Measurements from ENCODE around the gene GHR. TPM values are rescaled to one million over a fixed set of nuclear protein-coding genes. Genes with fewer than 3 reads are reported as not detected.

Gene GHR
- total and polyA plus RNA-seq, 2 of the 8 experiments (the other 6 are each of a cell fraction or from before 2014, with no cell fraction given): 0.15 to 0.19 TPM

DNA sequence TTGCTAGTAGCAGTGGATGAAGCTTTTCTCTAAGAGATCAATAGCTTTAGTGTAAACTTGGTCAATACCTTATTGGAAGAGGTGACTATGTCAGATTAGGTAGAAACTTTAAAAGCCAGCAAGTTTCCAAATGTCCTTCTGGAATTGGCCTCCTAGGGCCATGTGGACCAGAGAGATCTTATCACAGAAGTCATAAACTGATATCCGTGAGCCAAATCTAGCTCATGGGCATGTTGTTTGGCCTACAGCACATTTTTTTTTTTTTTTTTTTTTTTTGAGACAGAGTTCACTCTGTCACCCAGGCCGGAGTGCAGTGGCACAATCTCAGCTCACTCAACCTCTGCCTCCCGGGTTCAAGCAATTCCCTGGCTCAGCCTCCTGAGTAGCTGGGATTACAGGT, 175.9 kb downstream of the GHR start:
- no peak overlapping the region for H2BK5ac ChIP-seq (ENCODE audit: low read depth, low read length)
- no peak overlapping the region for H3K4me3 ChIP-seq (ENCODE audit: extremely low read depth in 1 of 4, insufficient read depth in 2 of 4, low read depth in 3 of 4, low read length in 4 of 4)
- POLR2A ChIA-PET (ENCODE audit: partially characterized antibody): interaction anchor here (1.1 kb wide), 1 partner anchor 146 kb away, joined by 5 read pairs; no protein-coding TSS in a partner anchor
- no peak overlapping the region for H3K18ac ChIP-seq (ENCODE audit: extremely low read depth, low read length)
- no peak overlapping the region for H3K4ac ChIP-seq (replicated peaks; ENCODE audit: insufficient read length, low read depth, low read length)
- no peak overlapping the region for H2AK5ac ChIP-seq (ENCODE audit: low read depth, low read length)
- no peak overlapping the region for H3K14ac ChIP-seq (ENCODE audit: insufficient read length)
- H4K8ac ChIP-seq (ENCODE audit: extremely low read depth, insufficient read depth, low read length): no peak overlapping the region
- H3K23ac ChIP-seq (ENCODE audit: insufficient read length): no peak overlapping the region
- no peaks in the 10 kb centered on the region for H4K20me1 ChIP-seq (replicated peaks in 1 of 2; ENCODE audit: control insufficient read depth in 1 of 2, insufficient read depth in 2 of 2, low read length in 2 of 2)
- H2BK12ac ChIP-seq (ENCODE audit: low read depth, low read length): no peak overlapping the region
- 93% methylated on average over 3 of the region's 3 CpGs; no CpG with 5 or more reads in 1 of the 2 experiments for WGBS, 2 experiments (ENCODE audit: extremely low coverage in 1 of 2, insufficient coverage in 1 of 2, insufficient read length in 1 of 2, insufficient replicate concordance in 2 of 2, low coverage in 1 of 2, low lambda C conversion rate in 2 of 2, missing lambda C conversion rate in 1 of 2)
- no peak overlapping the region for H3K9ac ChIP-seq (replicated peaks in 1 of 4; ENCODE audit: extremely low read depth in 1 of 4, low read depth in 3 of 4, low read length in 3 of 4)
- H4K5ac ChIP-seq (ENCODE audit: insufficient read length, low read depth, low read length): no peak overlapping the region
- DNase-seq (ENCODE audit: low read depth in 1 of 2, low spot score in 2 of 2) (no peak), FAIRE-seq (no peak)
- H2BK20ac ChIP-seq (ENCODE audit: low read length): no peak overlapping the region
- H3K4me2 ChIP-seq (ENCODE audit: insufficient read depth in 1 of 2, low read depth in 2 of 2, low read length in 2 of 2): no peak overlapping the region
- CTCF ChIA-PET (ENCODE audit: partially characterized antibody): interaction anchor here (0.6 to 2.4 kb wide), 4 partner anchors 12 to 1656 kb away, joined by 3 to 10 read pairs (median 4); no protein-coding TSS in a partner anchor
- H3K23me2 ChIP-seq (ENCODE audit: low read depth, low read length): no peaks in the 10 kb centered on the region
- H3K56ac ChIP-seq (replicated peaks; ENCODE audit: insufficient read length, low read depth, low read length): no peak overlapping the region
- no peak overlapping the region for H2AFZ ChIP-seq (ENCODE audit: low read length)
- H3K36me3 ChIP-seq (ENCODE audit: control insufficient read depth in 2 of 4, insufficient read depth in 4 of 4, low read length in 3 of 4): no peaks in the 10 kb centered on the region
- H4K91ac ChIP-seq (replicated peaks; ENCODE audit: insufficient read length, low read length): no peak overlapping the region
- no peaks in the 10 kb centered on the region for H3K79me1 ChIP-seq (ENCODE audit: low read depth, low read length)
- H3K27ac ChIP-seq (ENCODE audit: low read depth, low read length): no peak overlapping the region
- H2BK15ac ChIP-seq (ENCODE audit: low read length): no peak overlapping the region
- H3K79me2 ChIP-seq (ENCODE audit: control insufficient read depth in 1 of 2, insufficient read depth in 2 of 2, low read length in 2 of 2): no peaks in the 10 kb centered on the region
- no peak overlapping the region for H2BK120ac ChIP-seq (replicated peaks; ENCODE audit: low read depth, low read length)
- H3K27me3 ChIP-seq (replicated peaks in 1 of 4; ENCODE audit: control insufficient read depth in 3 of 4, extremely low read depth in 1 of 4, insufficient read depth in 3 of 4, low read length in 3 of 4): no peaks in the 10 kb centered on the region
- no peaks in the 10 kb centered on the region for H3K4me1 ChIP-seq (replicated peaks in 1 of 4; ENCODE audit: control insufficient read depth in 3 of 4, insufficient read depth in 4 of 4, low read length in 3 of 4)
- H3K9me3 ChIP-seq (ENCODE audit: insufficient read depth in 2 of 2, low read depth in 1 of 2, low read length in 1 of 2): no peaks in the 10 kb centered on the region
- TF ChIP-seq JUND (IDR thresholded peaks at IDR 0.05; ENCODE audit: low read length): no peak
- TF ChIP-seq POLR2AphosphoS5 (IDR thresholded peaks at IDR 0.05; ENCODE audit: low read depth, low read length): no peak
- no peak for TF ChIP-seq CHD2 (IDR thresholded peaks at IDR 0.05; ENCODE audit: low read length)
- TF ChIP-seq GTF2F1 (IDR thresholded peaks at IDR 0.05; ENCODE audit: borderline replicate concordance, low read depth, low read length): no peak
- no peak for TF ChIP-seq NANOG (IDR thresholded peaks at IDR 0.05; ENCODE audit: insufficient read depth, low read depth, low read length, poor library complexity, severe bottlenecking)
- TF ChIP-seq, protein P1, sequence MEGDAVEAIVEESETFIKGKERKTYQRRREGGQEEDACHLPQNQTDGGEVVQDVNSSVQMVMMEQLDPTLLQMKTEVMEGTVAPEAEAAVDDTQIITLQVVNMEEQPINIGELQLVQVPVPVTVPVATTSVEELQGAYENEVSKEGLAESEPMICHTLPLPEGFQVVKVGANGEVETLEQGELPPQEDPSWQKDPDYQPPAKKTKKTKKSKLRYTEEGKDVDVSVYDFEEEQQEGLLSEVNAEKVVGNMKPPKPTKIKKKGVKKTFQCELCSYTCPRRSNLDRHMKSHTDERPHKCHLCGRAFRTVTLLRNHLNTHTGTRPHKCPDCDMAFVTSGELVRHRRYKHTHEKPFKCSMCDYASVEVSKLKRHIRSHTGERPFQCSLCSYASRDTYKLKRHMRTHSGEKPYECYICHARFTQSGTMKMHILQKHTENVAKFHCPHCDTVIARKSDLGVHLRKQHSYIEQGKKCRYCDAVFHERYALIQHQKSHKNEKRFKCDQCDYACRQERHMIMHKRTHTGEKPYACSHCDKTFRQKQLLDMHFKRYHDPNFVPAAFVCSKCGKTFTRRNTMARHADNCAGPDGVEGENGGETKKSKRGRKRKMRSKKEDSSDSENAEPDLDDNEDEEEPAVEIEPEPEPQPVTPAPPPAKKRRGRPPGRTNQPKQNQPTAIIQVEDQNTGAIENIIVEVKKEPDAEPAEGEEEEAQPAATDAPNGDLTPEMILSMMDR (IDR thresholded peaks at IDR 0.05; ENCODE audit: control extremely low read depth in 1 of 3, insufficient read depth in 1 of 3, low read depth in 1 of 3, low read length in 3 of 3): no peak
- TF ChIP-seq, protein P2, sequence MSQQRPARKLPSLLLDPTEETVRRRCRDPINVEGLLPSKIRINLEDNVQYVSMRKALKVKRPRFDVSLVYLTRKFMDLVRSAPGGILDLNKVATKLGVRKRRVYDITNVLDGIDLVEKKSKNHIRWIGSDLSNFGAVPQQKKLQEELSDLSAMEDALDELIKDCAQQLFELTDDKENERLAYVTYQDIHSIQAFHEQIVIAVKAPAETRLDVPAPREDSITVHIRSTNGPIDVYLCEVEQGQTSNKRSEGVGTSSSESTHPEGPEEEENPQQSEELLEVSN (IDR thresholded peaks at IDR 0.05): no peak
- no peak for TF ChIP-seq NRF1 (IDR thresholded peaks at IDR 0.05; ENCODE audit: low read depth, low read length)
- no peak for TF ChIP-seq RFX5 (IDR thresholded peaks at IDR 0.05; ENCODE audit: borderline replicate concordance, low read depth, low read length)
- TF ChIP-seq SAP30 (IDR thresholded peaks at IDR 0.05; ENCODE audit: insufficient read depth, insufficient replicate concordance, low read length): no peak
- TF ChIP-seq TEAD4 (IDR thresholded peaks at IDR 0.05; ENCODE audit: low read depth, low read length): no peak

All from H1 (cell line).